H4 (cell line): Measurements from ENCODE around the gene PARD6G. TPM values are rescaled to one million over a fixed set of nuclear protein-coding genes. Genes with fewer than 3 reads are reported as not detected.
"Not testable (repeated sequence)": the region's sequence is repeated elsewhere in the genome, so short reads cannot be mapped to it uniquely, and the experiment has no call there.

Experiments
- DNase-seq: peaks from one replicate; pipeline ENCODE4 v3.0.0-alpha.2; 2015; ENCODE audit warnings: low spot score
- total RNA-seq: library from RNA; depleted of rRNA; stranded (reverse); fragments of >200 nt; shearing (Covaris generic); gene quantifications from 2 replicates; pipeline ENCODE4 v1.2.3, GENCODE V29; 2014

The PARD6G gene
- total RNA-seq, 1 experiment from 2014 or later: 2.3 TPM

DNA sequence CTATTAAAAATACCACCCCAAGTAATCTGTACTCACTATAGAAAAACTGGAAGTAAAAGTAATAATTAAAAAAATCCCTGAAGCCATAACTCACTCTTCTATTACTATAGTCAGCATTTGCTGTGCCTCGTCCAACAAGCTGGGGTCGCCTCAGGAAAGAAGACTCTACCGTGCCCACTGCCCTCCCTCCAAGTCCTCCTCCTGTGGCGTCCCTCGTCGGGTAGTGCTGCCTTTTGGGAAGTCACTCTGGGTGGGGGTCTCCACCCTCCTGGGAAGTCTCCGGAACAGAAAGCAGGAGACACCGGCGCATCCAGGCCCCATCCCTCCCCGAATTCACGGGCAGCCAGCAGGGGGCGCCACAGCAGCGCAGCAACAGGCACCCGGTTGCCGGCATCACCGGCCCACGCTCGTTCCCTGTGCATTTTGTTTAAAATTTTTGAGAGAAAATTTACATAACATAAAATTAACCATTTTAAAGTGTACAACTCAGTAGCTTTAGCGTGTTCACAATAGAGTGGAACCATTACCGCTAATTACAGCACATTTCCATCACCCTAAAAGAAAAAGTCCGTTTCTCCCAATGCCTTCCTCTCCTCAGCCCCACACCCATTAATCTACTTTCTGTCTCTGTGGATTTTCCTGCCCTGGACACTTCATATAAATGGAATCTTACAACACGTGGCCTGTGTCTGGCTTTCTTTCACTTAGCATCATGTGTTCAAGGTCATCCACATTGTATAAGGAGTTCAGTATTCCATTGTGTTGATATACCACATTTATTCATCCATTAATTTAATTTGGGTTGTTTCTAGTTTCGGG lies 76.1 kb downstream of the PARD6G start:
- DNase-seq: no peak

DNA sequence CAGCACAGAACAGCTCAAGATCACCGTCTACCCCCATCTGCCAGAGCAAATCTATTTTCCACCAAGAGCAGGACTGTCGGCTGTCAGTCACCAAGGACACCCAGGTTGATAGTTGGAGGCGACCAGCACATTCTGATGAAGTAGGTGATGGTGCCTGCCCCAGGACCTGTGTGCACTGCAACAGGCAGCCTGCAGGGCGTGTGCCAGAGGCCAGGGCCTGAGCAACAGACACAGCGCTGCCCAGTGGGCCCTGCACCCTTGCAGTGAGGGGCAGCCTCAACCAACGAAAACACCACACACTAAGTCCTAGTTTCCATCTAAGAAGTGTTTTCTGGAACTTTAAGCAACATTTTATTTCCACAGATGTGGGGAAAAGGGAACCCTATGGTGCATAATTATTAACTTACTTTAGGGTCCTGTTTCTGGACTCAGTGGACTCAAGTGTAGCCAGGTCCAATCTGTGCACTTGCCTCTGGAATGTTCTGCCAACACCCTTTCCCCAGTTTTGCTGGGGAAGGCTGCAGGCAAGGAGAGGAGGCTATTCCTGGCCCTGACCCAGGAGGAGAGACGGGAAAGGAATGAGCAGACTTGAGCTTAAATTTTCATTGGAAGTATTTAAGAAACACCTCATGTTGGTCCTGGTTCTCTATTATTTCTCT lies 76.8 kb downstream of the PARD6G start:
- no peak for DNase-seq

GRCh38 chr18:80169607-80170006 lies 77.7 kb downstream of the PARD6G start:
- DNase-seq: no peak

- DNase-seq: no peak
These were observed 78.3 kb downstream of the PARD6G start for GRCh38 chr18:80168982-80169381.

GRCh38 chr18:80168346-80168745 lies 79.0 kb downstream of the PARD6G start:
- DNase-seq: no peak

DNA sequence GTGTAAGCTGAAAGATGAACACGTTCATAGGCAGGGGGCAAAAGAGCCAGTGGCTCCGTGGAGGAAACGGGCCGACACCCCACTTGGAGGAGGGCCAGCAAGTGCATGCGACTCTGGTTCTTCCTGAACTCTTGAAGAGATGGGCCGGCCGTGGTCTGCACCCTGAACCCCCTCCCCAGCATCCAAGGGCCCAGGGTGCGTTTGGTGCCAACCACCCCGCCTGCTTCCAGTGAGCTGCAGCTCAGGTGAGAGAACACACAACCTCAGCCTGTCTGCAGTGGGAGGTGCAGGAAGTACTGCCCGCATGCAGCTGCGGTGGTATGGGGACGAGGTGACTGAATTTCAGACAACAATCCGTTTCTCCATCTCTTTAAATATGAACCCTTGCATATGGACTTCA lies 79.4 kb downstream of the PARD6G start:
- DNase-seq: no peak

- no peak for DNase-seq
These were observed 80.0 kb downstream of the PARD6G start for GRCh38 chr18:80167331-80167730.

GRCh38 chr18:80166725-80167124 lies 80.6 kb downstream of the PARD6G start:
- DNase-seq: no peak

GRCh38 chr18:80166240-80166639 lies 81.1 kb downstream of the PARD6G start:
- DNase-seq: no peak

DNA sequence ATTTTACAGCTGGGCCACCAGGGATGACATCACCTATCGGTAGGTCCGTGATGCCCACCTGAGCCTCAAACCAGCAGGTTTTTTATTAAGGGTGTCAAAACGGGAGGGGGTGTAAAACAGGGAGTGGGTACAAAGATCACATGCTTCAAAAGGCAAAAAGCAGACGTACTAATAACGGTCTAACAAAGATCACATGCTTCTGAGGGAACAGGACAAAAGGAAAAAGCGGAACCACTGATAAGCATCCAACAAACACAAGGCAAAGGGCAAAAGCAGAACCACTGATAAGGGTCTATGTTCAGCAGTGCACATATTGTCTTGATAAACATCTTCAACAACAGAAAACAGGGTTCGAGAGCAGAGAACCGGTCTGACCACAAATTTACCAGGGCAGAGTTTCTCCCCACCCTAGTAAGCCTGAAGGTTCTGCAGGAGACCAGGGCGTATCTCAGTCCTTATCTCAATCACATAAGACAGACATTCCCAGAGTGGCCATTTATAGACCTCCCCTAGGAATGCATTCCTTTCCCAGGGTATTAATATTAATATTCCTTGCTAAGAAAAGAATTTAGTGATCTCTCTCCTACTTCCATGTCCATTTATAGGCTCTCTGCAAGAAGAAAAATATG lies 82.5 kb downstream of the PARD6G start:
- not testable (repeated sequence) for DNase-seq

DNA sequence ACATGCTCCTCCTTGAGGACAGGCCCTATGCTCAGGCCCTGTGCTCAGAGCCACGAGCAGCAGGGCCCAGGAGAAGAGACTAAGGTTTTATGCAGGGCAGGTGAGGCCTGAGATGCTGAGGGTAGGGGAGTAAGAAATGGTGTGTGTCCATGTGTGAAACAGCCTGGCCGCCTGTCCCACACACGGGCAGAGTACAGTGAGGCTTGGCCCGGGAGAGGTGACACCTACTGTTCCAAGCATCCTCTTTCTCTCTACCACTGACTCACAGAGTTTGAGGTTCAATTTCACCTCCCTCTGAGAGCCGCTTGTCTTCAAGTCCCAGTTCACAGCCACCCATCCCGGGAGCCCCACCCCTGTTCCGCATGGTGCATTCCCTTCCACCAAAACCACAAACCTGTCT lies 84.1 kb downstream of the PARD6G start:
- DNase-seq: no peak

- DNase-seq: no peak
These were observed 85.4 kb downstream of the PARD6G start for GRCh38 chr18:80161781-80162417.

DNA sequence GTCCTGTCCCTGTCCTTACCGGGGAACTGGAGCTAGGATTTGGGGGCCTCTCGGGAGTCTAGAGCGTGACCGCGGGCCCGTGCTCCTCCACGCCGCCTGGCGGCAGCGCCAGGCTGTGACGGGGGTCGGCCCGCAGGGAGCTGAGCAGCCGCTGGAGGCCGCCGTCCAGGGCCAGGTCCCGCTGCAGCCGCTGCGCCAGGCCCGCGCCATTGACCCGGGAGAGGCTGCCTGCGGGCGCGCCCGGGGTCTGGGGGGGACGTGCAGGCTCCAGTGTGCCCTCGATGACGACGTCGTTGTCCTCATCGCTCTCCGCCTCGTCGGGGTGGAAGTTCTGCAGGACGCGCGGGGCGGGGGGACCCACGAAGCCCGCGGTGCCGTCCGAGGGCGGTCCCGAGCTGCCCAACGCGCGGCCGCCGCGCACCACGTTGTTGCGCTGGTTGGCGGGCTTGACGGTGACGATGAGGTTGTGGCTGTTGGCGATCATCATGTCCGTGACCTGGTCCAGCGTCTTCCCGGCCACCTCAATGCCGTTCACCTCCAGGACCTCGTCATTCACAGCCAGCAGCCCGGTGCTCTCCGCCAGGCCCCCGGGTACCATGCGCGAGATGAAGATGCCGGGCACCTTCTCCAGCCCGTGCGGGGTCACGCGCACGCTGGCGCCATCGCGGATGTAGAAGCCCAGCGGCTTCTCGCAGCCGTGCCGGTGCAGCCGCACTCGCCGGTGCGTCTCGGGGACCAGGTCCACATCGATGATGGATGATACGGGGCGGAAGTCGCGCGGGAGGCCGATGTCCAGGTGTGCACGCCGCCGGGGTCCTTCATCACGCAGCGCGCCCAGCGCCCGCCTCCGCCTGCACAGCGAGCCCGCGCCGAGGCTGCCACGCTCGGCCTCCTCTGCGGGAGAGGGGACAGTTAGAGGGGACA lies 87.3 kb downstream of the PARD6G start:
- no peak for DNase-seq

DNA sequence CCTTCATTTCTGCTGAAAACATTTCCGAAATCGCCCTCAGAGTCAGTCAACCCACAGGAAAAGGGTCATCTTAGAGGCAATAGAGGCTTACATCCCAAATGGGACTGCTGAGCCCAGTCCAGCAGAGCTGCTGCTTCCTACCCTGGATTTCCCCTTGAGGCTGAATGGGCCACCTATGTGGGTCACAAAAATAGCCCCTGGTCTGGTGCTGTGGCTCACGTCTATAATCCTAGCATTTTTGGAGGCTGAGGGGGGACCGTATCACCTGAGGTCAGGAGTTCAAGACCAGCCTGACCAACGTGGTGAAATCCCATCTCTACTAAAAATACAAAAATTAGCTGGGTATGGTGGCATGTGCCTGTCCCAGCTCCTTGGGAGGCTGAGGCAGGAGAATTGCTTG lies 88.9 kb downstream of the PARD6G start:
- no peak for DNase-seq

DNA sequence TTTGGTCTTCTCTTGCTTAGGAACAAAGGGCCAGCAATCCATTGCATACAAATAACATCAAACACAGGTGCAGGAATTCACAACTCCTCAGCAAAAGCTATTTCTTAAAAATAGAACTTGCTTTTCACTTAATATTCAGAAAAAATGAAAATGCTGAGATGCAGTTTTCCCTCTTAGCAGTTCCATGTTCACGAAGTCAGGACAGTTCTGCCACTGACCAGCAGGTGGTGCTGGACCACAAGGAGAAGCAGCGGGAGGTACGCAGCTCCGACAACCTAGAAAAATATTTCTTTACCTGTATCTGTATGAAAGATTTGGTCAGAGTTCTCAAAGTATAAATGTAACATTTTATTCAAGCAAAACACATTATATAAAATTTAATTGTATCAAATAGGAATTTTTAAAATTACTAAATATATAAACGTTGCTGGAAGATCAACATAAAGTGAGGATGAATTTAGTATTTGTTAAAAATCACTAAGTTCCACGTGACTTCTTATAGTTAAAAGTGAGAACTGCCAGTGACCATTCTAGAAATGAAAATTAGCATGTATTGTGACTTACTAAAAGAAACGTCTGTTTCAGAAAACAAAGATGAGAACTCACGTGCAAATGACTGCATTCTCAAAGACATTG lies 89.5 kb downstream of the PARD6G start:
- DNase-seq: peak; percentile 64

DNA sequence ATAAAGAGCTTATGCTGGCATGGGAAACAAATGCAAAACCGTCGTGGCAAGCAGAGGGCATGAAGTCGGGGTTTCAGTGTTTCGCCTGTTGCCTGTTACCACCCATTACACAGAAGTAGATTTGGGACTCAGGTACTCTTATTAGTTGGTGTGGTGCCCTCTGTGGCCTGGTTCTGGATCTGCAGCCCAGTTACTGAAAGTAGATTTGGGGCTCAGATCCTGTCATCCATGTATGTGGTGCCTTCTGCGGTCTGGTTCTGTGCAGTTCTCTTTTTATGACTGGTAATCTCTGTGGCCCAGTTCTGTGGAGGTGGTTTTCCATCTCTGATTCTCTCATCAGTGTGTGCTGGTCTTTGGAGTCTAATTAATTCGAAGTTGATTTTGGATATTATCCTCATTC lies 93.0 kb downstream of the PARD6G start:
- DNase-seq: no peak

DNA sequence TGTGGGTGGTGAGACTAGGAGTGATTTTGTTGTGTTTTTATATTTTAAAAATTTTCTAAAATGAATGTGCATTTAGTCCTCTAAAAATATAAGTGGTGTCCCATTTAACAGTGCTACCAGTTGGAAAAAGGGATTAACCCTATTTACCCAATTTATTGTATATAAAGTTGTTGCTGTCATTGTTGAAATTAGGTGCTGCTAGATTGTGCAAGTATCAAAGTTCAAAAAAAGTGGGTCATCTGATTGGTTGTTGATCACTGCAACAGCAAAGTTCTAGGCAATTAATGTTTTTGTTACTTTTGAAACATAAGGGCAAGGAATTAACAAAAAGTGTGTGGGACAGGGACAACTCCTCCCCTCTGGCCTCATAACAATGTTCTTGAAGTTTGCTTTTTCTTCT lies 97.6 kb downstream of the PARD6G start:
- DNase-seq: no peak

DNA sequence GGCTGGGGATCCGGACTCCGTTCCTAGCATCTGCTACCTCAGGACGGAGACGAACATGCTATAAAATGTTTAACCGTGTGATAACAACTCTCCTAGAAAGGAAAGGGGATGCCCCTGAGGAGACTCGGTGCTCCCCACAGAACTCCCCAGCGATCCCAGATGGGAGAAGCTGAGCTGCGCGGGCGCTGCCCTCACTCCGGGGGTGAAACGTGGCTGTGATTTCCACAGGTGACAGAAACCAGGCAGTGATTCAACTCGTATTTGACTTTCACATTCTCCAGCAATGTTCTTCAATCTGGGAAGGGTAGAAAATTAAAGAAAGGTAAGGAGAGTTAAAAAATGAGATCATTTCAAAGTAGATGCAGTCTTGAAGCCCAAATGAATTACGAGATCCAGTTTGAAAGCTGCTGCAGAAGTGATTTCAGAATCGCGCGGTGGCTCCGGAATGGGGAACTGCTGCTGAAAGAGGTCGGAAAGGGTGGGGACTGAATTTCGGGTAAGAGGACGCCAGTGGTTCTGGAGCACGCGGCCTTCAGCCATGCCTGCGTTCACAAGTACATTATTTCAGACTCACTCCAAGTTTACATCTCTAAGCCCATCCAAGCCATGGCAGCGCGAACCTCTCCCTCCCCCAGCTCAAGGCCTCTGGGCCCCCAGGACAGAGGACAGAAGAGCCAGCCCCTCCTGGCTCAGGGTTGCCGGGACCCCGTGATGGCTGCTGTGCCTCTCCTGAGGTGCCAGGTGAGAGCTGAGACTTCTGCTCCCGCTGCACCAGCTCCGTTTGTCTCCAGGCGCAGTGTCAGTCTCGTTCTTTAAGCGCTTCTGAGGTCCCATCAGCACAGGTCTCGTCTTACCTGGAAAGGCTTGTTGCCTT lies 98.8 kb downstream of the PARD6G start:
- no peak for DNase-seq

DNA sequence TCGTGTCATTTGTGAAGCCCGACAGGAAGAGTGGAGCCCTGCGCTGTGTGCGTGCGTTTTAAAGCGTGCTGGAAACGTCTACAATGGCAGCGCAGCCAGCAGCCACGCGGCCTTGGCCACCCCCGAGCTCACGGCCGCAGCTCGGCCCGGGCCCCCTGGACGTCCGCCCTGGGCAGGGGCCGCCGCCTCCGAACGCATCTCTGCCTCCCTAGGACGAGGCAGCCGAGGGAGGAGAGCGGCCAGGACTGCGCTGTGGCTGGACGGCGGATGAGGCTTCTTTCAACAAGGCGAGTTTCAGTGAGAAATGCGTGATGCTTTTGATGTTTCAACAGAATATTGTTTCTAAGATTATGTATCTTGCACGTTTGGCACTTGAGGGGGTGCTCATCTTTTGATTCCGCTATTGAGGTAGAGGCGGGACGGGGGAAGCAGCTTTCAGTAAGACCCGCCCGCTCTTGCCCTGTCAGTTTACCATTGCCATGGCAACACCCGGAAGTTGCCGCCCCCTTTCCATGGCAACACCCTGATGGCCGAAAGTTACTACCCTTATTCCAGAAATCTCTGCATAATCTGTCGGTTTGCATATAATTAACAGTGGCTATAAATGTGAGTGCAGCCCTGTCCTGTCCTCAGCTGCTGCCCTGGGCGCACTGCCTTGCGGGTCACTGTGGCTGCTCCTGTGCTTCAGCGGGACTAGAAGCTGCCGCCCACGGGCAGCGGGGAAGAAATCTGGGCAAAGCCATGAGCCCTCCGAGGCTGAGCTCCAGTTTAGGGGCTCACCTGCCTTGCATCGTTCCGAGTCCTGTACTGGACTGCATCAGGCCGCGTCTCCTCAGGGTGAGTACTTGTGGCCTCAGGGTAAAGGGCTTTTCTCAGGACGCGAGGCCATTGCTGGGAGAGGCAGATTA lies 99.6 kb downstream of the PARD6G start:
- no peak for DNase-seq
